ENCODE data around the gene FBRS. TPM values are rescaled to one million over a fixed set of nuclear protein-coding genes. Genes with fewer than 3 reads are reported as not detected.

FBRS gene
- polyA plus RNA-seq: 0.20 and 0.52 TPM in 2 replicates

GRCh38 chr16:30657866-30658730, at the start of gene FBRS:
TSS of gene FBRS (plus strand) at chr16:30658431. CDS start at chr16:30659519, 1,088 bp downstream.

GRCh38 chr16:30609926-30610839, 48.0 kb upstream of the FBRS start, which contains the start of gene ZNF689:
TSS of gene ZNF689 (minus strand) at chr16:30610389. CDS start at chr16:30610041, 348 bp downstream.

DNA sequence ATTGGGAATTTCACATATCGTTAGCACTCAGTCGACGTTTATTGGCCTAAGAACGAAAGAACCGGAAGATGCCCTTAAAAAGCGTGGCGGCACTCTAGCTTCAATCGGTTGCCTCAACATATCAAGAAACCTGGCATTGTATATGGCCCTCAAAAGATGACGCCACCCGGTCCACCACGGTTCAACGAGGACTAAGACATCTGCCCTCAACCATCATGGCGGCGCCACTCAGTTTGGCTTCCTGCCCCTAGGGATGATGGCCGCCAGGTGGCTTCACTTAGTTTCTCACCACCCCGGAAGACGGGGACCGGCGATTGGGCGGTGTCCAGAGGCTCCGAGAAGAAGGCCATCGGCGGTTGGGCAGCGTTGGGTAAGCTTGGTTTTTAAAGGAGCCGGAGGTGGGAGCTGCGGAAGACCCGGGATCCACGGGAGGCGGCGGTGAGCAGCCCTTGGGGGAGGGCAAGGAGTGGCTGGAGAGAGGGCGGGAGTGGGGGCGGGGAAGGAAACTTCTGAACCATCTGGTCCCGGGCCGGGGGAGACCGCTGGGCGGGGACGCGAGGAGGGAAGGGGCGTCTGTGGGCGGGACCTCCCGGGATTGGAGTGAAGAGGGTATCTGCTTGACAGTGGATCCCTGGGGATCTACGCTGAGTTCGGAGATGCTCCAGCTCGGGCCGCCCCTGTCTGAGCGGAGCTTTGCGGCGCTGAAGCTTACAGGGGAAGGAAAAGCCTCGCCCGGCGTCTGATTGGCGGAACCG, 7.7 kb upstream of the FBRS start, which contains the start of gene PRR14:
TSS of gene PRR14 (plus strand) at position 592 of the 755 bp plus-strand sequence. CDS start 686 bp downstream, outside the sequence.

GRCh38 chr16:30698816-30699614, 40.8 kb downstream of the FBRS start, which contains the start of gene SRCAP:
TSS of gene SRCAP (plus strand) at chr16:30699171. CDS start at chr16:30700825, 1,654 bp downstream.

Other genes with a start within 250 kb of the FBRS start
- gene DCTPP1, start 228.4 kb upstream of the FBRS start, polyA plus RNA-seq: 14.3 and 19.1 TPM in 2 replicates
- 24.3 and 24.4 TPM in 2 replicates for gene SEPHS2, start 212.6 kb upstream of the FBRS start, polyA plus RNA-seq
- gene ITGAL, start 185.7 kb upstream of the FBRS start, polyA plus RNA-seq: not detected in 2 replicates
- gene ZNF768, start 131.9 kb upstream of the FBRS start, polyA plus RNA-seq: 0.38 TPM in 1 of 2 replicates, not detected in the other
- 0.42 and 1.1 TPM in 2 replicates for gene ZNF747, start 123.6 kb upstream of the FBRS start, polyA plus RNA-seq
- 0.20 and 0.67 TPM in 2 replicates for gene ZNF764, start 100.1 kb upstream of the FBRS start, polyA plus RNA-seq
- gene ZNF688, start 86.7 kb upstream of the FBRS start, polyA plus RNA-seq: 1.0 and 1.2 TPM in 2 replicates
- 0.36 and 1.1 TPM in 2 replicates for gene ZNF785, start 72.7 kb upstream of the FBRS start, polyA plus RNA-seq
- 0.94 and 1.2 TPM in 2 replicates for gene ZNF689, start 48.0 kb upstream of the FBRS start, polyA plus RNA-seq
- gene PRR14, start 7.5 kb upstream of the FBRS start, polyA plus RNA-seq: 1.2 and 12.7 TPM in 2 replicates
- 0.15 and 1.7 TPM in 2 replicates for gene SRCAP, start 40.7 kb downstream of the FBRS start, polyA plus RNA-seq
- gene PHKG2, start 90.0 kb downstream of the FBRS start, polyA plus RNA-seq: 18.5 and 19.1 TPM in 2 replicates
- 0.87 and 6.6 TPM in 2 replicates for gene CFAP119, start 103.6 kb downstream of the FBRS start, polyA plus RNA-seq
- gene RNF40, start 103.9 kb downstream of the FBRS start, polyA plus RNA-seq: 21.7 and 28.7 TPM in 2 replicates
- 0.67 and 1.4 TPM in 2 replicates for gene ZNF629, start 128.8 kb downstream of the FBRS start, polyA plus RNA-seq
- gene BCL7C, start 235.6 kb downstream of the FBRS start, polyA plus RNA-seq: 2.1 and 3.7 TPM in 2 replicates
- 0.15 TPM in 1 of 2 replicates, not detected in the other for gene CTF1, start 238.2 kb downstream of the FBRS start, polyA plus RNA-seq